ENCODE results near the gene BPIFA3.
A peak's percentile ranks its signal among the peaks of the same experiment; 100 is the strongest.
"Not testable (repeated sequence)": the region's sequence is repeated elsewhere in the genome, so short reads cannot be mapped to it uniquely, and the experiment has no call there.

The BPIFA3 gene

DNA sequence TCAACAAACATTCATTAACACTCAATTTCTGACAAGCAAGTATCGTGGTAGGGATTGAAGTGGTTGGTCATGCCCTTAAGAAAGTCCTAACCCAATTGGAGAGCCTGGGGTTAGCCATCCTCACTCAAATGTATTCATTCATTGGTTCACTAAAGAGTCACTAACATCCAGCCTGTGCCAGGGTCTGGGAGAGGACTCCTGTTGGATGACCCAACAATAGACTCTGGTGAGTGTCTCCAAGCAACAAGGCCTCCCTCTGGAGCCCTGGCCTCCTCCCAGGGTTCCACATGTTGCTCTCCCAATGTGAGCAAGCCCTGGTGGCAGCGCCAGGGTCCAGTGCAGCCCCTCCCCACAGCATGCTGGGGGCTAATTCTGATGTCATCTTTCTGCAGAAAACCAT, at the start of gene BPIFA3:
Gene BPIFA3 (plus strand): TSS at position 301 of the 400 bp plus-strand sequence. CDS start 185 bp downstream, outside the sequence.
- DNase-seq (ENCODE audit: low spot score), result no peak

DNA sequence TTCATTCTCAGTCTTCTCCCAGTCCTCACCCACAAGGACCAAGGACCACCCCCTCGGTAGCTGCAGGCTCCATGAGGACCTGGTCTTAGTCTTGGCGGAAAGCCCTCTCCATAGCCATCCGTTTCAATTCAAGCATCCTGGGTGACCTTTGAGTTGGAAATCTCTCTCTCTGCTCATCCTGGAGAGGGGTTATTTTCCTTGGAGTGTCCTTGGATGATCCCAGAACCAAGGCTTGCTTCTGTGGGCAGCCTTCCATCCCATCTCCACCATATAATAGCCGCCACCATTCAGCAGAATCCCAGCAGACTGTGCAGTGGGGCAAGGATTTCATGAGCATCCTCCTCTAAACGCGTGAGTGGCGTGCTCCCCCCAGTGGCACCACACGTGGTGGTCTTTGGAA, 49.3 kb upstream of the BPIFA3 start, which contains the start of gene BPIFA2:
Gene BPIFA2 (plus strand): TSS at position 301 of the 400 bp plus-strand sequence. CDS start 987 bp downstream, outside the sequence.
- no peak for DNase-seq (ENCODE audit: low spot score)

DNA sequence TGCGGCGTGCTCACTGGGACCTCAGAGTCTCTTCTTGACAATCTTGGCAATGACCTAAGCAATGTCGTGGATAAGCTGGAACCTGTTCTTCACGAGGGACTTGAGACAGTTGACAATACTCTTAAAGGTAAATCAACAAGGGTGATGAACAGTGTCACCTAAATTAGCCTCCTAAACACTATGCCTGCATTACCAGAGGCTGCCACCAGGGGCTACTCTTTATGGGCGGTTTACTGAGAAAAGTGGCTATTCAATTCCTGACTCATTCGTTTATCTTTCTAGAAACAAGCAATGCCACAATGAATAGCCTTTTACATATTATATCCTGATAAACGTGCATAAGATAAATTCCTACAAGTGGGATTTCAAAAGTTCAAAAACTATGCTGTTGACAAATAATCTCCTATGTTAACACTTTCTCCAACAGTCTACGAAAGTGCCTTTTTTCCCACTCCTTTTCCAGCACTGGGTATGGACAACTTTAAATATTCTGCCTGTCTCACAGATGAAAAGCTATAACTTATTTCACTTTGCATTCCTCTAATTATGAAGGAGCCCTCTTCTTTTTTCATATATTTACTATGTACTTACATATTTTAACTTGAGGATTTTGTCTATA, 47.9 kb upstream of the BPIFA3 start:
- no peak for DNase-seq (ENCODE audit: low spot score)

DNA sequence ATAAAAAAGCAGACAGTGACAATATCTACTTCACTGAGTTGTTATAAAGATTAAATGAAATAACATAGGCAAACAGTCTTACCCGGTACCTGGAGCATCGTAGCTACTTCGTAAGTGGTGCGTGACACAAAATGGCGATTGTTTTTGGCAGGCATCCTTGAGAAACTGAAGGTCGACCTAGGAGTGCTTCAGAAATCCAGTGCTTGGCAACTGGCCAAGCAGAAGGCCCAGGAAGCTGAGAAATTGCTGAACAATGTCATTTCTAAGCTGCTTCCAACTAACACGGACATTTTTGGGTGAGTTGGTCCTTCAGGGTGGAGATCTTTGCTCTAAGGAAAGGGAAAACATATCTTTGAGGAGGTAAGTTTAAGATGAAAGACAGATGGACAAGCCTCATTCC, 44.4 kb upstream of the BPIFA3 start:
- DNase-seq (ENCODE audit: low spot score), result no peak

DNA sequence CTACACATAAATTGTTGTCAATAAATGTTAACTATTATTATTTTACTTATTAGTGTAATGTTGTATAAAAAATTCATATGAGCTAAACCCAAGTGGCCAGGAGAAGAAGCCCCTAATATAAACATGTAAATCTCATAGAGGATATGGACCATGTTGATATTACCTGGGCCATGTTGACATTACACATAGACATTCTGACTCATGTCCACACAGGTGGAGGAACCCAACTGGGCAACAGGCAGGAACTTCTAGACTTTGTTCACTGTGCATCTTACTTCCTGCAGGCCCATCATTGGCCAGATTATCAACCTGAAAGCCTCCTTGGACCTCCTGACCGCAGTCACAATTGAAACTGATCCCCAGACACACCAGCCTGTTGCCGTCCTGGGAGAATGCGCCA, 42.0 kb upstream of the BPIFA3 start:
- DNase-seq (ENCODE audit: low spot score), result no peak

DNA sequence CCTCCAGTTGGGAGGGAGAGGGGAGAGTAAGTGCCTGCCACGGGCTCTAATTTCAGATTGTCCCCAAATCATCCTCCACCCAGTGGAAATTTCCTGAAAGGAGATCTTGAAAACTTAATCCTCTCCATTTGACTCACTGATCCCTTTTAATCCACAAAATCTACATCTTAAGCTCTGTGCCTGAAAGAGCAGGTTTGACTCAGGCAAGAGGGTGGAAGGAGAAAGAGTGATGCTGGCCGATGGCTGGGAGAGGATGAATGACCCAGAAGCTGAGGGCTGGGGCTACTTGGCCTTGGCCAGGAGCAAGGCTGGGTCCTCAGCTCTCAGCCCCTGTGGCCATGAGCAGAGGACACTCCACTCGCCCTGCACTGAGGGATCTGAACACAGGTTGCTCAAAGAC, 41.1 kb upstream of the BPIFA3 start:
- no peak for DNase-seq (ENCODE audit: low spot score)

DNA sequence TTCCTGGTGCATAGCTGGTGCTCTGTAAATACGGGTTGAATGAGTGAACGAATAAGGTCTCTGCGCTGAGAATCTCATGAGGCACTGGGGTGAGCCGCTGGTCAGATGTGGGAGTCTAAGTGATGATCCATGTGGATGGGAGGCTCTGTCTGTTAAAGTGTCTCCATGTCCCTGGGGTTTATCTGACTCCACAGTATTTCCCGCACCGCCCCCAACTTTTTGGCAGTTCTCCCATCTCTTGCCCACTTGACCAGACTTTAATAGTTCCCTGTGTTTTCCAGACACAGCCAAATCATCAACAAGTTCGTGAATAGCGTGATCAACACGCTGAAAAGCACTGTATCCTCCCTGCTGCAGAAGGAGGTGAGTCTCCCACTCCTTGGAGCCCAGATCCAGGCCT, 39.3 kb upstream of the BPIFA3 start:
- DNase-seq (ENCODE audit: low spot score), result no peak

DNA sequence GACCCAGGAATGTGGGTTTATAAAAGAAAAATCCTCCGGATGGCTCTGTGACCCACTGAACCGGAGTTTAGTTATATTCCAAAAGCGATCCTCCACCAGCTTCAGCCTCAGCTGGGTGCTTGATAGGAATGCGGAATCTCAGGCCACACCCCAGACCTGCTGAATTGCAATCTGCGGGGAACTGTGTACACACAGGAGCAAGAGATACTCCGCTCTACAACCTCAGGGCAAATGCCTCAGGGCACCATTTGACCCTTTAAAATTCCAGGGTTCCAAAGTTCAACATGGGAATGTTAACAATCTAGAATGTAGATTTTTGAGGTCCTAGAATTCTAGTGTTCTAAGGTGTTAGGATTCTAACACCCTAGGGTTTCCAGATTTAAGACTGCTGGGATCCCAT, 38.4 kb upstream of the BPIFA3 start:
- DNase-seq (ENCODE audit: low spot score), result no peak

DNA sequence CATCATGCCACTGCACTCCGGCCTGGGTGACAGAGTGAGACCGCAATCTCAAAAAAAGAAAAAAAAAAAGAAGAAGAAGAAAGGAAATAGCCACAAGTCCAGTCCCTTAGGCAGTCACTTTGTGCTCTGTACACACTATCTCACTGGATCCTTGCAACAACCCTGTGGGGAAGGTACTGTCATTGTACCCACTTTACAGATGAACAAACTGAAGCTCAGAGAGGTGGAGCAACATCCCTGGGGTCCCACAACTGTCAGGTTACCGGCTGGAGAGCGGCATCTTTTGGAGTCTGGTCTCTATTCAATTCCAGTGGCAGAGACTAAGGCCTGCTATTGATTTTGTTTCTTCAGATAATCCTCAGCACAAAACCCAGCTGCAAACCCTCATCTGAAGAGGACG, 37.0 kb upstream of the BPIFA3 start:
- no peak for DNase-seq (ENCODE audit: low spot score)

DNA sequence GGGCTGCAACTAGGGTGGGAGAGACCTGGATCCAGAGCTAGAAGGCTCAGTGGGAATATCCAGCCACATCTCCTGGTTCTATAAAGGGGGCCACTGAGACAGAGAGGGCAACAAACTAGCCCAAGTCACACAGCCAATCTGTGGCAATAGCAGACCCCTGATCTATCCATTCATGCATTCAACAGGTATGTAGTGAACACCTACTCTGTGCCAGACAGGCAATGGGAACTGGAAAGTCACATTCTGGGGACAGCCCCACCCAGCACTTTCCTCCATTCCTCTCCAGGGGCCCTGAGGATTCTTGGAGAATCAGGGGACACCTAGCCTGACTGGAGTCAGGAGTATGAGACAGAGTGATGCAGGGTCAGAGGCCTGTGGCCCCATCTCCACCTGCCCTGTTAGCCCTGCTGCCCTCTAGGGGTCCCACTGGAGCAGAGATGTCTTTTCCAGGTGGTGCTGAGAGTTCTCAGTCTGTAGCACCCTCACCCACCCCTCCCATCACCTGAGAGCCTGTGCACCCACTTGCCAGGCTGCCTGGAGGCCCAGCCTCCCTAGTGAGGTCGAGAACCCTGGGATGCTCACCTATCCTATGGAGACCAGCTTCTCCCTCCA, 35.6 kb upstream of the BPIFA3 start:
- no peak for DNase-seq (ENCODE audit: low spot score)

DNA sequence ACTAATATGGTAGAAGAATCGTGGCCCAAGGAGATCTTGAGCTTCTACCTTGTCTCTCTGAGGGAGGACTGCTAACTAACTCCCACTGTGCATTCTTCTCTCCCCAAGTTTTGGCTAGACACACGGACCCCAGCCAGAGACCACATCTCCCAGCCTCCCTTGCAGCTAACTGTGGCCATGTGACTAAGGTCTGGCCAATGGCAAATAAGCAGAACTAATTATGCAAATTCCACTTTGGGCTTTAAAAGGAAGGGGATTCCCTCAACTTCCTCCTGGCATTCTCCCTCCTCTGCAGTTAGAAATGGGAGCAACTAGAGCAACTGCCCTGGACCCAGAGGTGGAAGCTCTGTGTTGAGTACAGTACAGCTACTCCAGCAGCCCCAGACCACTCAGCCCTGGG, 33.8 kb upstream of the BPIFA3 start:
- DNase-seq (ENCODE audit: low spot score), result no peak

DNA sequence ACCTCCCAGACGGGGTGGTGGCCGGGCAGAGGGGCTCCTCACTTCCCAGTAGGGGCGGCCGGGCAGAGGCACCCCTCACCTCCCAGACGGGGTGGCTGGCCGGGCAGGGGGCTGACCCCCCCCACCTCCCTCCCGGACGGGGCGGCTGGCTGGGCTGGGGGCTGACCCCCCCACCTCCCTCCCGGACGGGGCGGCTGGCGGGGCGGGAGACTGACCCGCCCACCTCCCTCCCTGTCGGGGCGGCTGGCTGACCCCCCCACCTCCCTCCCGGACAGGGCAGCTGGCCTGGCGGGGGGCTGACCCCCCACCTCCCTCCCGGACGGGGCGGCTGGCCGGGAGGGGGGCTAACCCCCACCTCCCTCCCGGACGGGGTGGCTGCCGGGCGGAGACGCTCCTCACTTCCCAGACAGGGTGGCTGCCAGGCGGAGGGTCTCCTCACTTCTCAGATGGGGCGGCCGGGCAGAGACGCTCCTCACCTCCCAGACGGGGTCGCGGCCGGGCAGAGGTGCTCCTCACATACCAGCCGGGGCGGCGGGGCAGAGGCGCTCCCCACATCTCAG, 32.0 kb upstream of the BPIFA3 start:
- not testable (repeated sequence) for DNase-seq (ENCODE audit: low spot score)

DNA sequence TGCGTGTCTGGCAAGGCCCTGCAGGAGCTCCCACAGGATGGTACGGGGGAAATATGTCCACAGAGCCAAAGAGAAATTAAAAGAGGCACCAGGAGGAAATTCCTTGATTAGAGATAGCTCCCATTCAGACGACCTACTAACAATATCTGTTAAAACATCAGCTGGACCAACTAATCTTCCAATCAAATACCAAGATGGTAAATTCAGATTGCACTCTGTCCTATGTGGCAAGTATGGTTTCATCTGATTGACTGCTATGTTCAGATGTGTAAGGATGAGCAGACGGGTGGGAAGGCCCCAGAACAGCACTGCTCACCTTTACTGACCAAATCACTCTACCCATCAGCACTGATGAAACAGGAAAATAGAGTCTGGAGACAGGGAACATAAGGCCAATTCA, 29.7 kb upstream of the BPIFA3 start:
- DNase-seq (ENCODE audit: low spot score), result no peak

DNA sequence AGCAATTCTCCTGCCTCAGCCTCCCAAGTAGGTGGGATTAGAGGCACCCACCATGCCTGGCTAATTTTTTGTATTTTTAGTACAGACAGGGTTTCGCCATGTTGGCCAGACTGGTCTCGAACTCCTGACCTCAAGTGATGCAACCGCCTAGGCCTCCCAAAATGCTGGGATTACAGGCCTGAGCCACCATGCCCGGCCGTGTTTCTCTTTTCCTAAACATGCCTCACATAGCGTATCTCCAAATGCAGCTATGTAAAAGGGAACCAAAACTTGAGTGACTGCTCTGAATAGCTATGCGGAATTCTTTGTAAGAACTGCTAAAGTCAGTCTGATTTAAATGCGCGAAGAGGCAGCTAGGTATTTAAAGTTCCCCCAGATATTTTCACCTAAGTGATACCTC, 28.7 kb upstream of the BPIFA3 start:
- DNase-seq (ENCODE audit: low spot score), result no peak

DNA sequence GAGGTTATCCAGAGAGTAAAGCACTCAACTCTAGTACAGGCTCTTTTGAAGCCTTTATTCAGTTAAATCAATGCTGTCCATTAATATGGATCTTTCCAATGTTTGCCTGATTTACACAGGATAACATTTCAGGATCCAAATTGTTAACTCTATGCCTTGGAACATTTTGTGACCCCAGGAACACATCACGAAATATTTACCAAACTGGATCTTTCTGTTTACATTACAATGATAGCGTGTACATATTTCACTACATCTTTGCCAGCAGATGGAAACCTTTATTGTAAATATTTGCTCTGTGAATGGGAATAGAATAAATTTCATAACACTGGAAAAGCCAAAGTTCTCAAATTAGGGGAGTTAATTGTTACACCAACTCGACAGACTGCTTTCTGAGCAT, 25.7 kb upstream of the BPIFA3 start:
- DNase-seq (ENCODE audit: low spot score), result no peak

DNA sequence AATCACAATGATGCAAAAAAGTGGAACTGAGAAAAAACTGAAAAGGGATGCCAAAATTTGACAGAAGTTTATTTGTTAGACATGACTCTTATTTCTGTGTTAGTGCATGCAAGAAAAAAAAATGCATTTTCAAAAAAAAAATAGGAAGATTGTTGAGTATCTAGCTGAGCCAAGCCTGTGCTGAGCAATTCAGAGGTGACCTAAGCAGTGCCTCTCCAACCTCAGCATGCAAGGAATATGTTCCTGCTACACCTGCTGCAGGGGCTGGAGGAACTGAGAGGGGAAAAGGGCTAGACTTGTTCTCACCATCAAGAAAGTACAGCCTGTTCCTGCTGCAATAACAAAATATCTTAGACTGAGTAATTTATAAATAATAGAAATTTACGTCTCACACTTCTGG, 25.2 kb upstream of the BPIFA3 start:
- DNase-seq (ENCODE audit: low spot score), result no peak

DNA sequence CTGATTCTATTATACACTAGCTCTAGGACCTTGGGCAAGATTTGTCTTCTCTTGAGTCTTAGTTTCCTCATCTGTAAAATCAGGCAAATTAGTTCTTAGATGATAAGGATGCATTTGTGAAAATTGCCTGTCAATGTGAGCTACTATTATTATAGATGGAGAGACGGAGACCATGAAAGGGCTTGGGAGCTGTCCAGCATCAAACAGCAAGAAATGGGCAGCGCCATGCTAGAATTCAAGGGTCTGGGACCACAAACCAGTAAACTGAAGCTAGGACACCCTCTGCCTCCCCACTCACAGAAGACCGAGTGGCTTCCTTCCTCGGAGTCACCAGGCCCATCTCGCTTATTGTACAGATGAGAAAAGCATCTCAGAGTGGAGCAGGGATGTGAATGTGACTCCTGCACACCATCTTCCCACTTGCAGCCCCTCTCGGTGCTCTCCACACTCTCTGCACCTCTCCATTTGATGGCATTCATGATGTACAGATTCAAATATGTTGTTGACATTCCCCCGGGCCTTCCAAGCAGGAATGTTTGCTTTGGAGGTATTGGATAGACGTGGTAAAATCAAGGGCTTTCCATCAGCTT, 24.1 kb upstream of the BPIFA3 start:
- DNase-seq (ENCODE audit: low spot score), result no peak

DNA sequence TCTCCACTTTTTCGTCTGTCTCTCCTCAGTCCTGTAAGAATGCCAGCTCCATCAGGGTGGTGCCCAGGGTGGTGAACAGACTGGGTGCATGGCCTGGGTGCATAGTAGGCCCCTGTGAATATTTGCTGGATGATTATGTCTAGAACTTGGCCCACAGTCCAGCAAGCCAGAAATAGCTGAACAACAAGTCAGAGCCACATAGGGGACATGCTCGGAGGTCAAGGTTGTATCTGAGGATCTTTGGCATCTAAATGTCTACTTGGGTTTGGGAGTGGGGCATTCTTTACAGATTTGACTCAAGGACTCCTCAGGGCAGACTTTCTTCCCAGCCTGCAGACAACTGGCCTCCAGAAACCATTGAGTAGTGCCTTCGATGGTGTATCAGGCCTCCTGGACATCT, 18.1 kb upstream of the BPIFA3 start:
- DNase-seq (ENCODE audit: low spot score), result no peak

DNA sequence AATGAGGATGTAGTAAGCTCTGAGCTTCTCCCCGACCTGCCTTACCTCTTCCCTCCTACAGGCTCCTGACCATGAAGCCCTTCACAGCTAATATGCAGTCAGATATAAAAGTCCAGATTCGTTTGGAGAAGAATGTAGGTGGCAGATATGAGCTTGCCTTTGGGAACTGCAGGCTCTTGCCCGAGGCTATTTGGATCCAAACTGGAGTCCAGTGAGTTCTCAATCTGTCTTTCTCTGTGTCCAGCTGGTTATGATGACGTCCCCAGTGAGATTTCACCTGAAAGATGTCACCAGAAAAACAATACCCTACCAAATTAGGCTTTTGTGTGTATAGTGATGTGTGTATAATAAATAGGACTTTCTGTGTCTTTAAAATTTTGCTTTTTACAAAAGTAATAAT, 14.7 kb upstream of the BPIFA3 start:
- no peak for DNase-seq (ENCODE audit: low spot score)

DNA sequence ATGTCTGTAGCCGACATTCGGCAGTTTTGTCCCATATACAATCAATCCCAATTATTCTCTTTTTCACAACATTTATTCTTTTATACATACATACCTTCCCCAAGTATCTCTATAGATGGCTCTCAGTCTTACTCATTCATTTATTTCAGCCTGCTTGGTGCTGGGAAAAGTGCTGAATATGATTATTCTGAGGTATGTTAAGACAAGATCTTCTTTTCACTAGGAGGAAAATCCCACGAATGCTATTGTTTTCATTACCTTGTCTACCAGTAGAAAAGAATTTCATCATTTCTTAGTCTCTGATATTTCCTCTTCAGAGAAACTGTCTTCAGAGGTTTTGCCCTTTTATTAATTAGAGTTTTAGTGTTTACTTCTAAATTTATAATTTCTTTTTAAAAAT, 13.7 kb upstream of the BPIFA3 start:
- DNase-seq (ENCODE audit: low spot score), result no peak

DNA sequence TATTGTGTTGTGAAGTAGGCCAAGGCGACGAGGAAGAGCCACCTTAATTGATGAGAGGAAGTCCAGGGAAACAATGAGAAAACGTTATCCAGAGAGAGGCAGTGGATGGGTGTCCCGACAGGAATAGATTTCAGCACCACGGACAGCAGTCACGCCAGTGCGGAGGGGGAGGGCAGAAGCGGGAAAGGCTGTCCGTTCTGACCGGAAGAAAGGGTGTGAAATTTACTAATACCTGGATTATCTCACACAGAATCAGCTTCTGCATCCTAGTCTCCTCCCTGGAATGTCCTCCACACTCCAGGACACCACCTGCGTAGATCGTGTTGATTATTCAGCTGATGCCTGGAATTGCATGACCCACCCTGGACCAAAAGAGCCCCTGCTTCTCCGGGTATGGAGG, 7.4 kb upstream of the BPIFA3 start:
- DNase-seq (ENCODE audit: low spot score), result peak; percentile 68

DNA sequence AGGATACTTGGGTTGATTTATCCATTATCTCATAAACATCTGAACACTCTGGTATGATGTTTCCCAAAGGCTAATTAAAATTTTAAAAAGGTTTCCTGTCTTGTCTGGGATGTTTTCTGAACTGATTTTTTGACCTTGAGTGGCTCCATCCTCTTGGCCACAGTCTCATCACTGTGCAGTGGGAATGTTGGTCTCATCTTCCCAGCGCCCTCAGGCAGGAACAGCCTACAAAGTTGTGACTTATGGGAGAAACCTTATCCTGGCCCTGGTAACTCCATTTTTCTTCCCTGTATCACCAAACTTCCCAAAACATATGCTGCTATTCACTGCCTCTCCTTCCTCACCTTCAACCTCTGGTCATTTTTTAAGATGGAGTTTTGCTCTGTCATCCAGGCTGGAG, 6.8 kb upstream of the BPIFA3 start:
- no peak for DNase-seq (ENCODE audit: low spot score)

DNA sequence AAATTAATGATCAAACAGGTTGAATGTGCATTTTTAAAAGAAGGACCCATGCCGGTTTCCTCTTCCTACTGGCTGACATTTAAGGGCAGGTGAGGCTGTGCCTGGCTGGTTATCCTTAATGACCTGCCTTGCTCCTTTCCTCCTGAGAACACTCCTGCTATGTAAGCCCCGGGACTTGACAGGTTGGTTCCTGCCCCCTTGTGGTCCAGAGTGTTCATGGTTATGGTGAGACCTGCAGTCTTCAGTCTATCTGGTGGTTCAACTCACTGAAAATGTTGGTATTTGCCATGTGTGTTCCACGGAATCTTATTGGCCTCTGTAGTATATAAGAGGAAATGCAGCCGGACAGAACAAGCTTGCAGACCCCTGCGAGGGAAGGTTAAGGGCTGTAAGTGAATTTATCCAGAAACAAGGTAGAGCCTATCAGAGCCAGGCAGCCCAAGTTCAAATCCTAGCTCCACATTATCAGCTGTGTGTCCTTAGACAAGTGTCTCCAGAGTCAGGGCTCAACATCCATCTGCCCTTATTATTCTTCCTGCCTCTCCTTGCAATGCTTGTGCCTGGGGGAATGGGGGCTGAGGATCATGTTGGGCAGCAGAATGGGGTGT, 5.2 kb upstream of the BPIFA3 start:
- DNase-seq (ENCODE audit: low spot score), result peak; percentile 32
